Stimulated activated CD8-positive, alpha-beta memory T cell treated with anti-CD3 and anti-CD28 coated beads, Interleukin-4, amount 100 ng/mL, for 24 hours (primary cell): ENCODE results near the gene C1QTNF9B.
"Not testable (repeated sequence)": the region's sequence is repeated elsewhere in the genome, so short reads cannot be mapped to it uniquely, and the experiment has no call there.

Source experiments
- DNase-seq: peaks from one replicate; pipeline ENCODE4 v3.0.0-alpha.2; 2020; ENCODE audit warnings: low read depth

Gene C1QTNF9B

DNA sequence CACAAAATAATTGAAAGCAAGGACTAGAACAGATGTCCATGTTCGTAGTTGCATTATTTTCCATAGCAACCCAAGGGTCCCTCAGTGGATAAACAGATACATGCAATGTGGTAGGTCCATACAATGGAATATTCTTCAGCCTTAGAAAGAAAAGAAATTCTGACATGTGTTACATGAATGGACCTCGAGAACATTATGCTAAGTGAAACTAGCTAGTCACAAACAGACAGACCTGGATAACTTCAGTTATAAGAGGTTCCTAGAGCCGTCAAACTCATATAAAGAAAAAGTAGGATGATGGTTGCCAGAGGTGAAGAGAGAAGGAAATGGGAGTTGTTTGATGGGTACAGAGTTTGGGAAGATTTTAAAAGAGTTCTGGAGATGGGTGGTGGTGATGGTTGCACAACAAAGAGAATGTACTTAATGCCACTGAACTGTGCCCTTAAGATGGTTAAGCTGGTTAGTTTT lies at the start of gene C1QTNF9B:
TSS of gene C1QTNF9B (minus strand) at position 51 of the 468 bp plus-strand sequence.
- DNase-seq: not testable (repeated sequence)

DNA sequence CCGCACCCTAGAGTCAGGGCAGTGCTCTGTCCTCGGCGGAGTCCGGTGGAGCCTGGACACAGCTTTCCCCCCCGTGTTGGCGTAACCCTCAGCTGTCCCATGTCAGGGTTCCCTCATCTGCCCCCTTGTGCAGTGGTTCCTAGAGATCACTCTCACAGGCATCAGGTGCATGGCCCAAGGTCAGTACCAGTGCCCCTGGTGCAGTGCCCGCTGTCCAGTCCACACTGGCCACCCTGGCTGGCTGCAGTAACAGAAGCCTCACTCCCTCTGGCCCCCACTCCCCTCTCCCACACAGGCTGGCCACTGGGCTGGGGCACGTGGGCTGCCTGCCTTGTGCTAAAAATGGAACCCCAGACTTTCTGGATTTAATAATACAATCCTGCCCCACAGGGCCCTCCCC lies 49.6 kb upstream of the C1QTNF9B start:
- no peak for DNase-seq

DNA sequence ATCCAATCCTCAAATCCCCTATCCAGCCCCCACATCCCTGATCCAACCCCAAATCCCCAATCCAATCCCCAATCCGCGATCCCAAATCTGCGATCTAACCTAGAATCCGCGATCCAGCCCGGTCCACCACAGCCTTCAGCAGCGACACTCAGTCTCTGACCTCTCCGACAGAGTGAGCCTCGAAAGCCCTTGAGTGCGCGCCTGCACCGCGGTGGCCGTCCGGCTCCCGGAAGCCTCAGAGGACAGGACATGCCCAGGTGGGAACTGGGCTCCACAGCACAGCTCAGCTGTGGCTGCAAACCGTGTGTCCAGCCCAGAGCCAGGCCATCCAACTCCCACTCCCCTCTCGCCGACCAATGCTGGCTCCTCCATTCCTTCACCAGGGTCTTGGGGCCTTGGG lies 48.8 kb upstream of the C1QTNF9B start:
- DNase-seq: no peak

DNA sequence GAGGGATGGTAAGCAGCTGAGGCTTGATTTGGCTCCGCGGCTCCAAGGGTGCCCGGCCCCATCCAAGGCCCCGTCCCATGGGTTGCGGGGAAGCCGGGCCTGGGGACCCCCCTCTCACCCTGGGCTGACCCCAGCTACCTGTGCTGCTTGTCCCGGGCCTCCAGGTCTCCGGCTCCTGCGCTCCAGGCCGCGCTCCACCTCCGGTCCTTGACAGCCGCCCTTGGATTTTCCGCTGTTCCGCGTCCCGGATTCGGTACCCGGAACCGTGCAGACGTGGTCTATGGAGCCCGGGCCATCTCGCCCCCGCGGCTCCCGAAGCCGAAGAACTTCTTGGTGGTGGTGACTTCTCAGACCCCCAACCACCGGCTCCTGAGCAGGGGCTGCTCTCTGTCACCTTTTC lies 48.3 kb upstream of the C1QTNF9B start:
- no peak for DNase-seq

DNA sequence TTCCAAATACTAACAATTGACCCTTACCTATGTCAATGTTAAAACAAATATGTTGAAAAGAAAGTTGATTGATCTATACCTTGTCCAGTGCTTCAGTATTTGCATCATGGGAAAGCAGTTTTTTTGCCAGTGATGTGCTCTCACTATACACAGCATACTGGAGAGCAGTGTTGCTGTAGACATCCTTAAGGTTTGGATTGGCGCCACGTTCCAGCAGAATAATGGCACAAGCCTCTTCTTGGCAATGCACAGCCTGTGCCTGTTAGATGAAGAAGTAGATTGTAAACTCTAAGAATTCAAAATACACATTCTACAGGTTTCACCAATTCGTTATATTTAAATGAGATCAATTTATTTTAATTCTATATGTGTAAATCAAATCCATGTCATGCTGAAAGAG lies 43.9 kb upstream of the C1QTNF9B start:
- no peak for DNase-seq

DNA sequence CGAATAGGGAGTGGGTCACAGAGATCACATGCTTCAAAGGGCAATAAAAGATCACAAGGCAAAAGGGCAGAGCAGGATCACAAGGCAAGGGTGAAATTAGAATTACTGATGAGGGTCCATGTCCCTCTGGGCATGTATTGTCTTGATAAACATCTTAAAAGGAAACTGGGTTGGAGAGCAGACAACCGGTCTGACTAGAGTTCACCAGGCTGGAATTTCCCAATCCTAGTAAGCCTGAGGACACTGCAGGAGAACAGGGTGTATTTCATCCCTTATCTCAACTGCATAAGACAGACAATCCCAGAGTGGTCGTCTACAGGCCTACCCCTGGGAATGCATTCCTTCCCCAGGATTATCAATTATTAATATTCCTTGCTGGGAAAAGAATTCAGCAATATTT lies 42.4 kb upstream of the C1QTNF9B start:
- DNase-seq: not testable (repeated sequence)

DNA sequence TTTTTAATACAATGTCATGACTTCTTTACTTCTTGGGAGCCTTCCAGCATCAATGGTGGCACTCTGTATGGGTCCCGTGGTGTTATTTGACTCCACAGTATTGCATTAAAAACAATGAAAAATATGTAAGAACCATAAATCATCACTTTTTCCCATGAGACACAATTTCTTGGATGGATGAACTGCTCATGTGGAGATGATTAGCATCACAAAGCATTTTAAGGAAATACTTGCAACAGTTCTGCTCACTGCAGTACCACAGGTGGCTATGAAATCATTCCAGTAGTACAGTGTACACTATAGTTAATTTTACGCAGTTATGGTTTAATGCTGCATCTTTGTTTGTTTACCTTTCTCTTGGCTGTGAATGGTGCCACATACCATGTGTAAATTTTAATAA lies 37.2 kb upstream of the C1QTNF9B start:
- DNase-seq: no peak

DNA sequence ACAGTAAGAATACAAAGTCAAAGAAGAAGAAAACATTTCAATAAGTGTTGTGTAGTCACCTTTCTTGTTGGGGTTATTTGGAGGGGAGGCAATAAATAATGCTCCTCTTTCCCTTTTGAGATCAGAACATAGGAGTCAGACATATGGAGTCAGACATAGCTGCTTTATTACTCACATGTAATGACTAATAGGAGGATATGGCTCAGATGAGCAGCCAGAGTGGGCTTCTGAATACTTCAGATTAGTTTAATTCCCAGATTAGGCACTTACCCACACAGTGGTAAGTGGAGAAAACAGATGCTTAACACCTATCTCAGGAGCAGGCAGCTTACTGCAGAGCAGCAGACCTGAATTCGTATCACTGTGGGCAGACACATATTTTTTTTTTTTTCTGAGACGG lies 31.7 kb upstream of the C1QTNF9B start:
- no peak for DNase-seq

DNA sequence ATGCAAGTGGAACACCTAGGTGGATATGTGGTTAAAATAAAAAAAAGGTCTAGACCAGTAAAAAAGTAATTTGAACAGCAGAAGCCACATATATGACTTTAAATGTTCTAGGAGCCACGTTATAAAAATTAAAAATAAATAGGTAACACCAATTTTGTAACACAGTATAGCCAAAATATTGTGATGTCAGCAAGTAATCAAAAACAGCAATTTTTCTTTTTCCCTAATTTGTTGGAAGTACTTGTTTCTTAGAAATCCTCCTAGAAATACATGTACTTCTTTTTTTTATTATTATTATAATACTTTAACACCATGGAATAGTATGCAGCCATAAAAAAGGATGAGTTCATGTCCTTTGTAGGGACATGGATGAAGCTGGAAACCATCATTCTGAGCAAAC lies 25.7 kb upstream of the C1QTNF9B start:
- DNase-seq: no peak

DNA sequence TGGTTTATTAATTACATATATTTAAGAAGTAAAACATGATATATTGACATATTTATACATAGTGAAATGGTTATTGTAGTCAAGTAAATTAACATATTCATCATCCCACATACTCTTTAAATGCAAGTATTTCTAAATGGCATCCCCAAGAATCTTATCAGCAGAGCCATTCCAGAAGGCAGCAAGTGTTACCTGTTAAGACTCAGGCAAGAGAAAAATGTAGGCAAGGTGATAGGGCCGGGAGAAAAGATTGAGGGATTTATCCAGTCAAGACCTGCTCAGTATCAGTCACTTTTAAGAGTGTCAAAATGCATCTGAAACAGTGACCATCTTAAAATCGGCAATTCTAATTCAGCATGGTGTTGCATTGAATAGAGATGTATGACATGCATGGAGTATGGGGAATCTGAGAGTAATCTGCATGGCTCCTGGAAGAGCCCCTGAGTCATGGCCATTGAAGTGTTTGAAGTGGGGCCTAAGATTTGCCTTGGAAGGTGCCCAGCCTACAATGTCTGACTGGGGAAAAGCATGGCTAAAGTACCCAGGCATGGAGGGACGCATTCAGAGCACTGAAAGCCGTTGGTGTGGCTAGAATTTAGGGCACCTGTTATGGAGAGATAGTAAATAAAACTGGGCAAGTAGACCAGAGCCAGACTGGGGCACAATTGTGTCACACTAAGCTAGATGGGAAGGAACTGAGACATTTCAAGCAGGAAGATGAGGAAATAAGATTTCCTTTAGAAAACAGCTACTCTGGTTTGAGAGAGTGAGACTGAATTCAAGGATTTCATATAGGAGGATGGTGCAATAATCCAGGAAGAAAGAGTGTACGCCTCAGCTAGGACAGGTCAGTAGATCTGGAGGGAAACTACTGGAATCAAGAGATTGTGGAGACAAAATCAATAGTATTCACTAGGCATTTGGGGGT lies 25.0 kb upstream of the C1QTNF9B start:
- DNase-seq: no peak

DNA sequence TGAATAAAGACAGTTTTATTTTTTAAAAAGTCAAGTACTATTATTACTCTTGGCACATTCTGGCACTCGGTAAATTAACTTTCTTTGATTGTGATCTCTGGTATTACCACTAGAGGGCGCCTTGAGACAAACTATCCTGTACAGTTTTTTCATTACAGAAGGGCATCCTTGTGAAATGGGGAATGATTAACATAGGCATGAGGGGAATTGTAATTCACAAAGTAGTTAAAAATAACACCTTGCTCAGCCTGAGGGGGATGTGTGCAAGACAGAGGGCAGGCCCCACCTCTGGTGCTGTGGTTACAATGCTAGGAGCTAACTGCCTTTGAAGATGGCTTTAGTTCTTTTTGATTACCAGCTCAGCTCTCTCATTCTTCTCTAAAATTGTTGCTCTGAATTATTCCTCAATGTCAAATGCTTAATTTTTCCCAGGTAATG lies 24.2 kb upstream of the C1QTNF9B start:
- DNase-seq: no peak

DNA sequence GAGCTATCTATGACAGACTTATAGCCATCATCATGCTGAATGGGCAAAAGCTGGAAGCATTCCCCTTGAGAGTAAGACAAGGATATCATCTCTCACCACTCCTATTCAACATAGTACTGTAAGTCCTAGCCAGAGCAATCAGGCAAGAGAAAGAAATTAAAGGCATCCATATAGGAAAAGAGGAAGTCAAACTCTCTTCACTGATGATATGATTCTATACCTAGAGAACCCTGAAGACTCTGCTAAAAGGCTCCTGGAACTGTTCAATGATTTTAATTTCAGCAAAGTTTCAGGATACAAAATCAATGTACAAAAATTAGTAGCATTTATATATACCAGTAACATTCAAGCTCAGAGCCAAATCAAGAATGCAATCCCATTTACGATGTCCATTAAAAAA lies 21.7 kb upstream of the C1QTNF9B start:
- DNase-seq: no peak

DNA sequence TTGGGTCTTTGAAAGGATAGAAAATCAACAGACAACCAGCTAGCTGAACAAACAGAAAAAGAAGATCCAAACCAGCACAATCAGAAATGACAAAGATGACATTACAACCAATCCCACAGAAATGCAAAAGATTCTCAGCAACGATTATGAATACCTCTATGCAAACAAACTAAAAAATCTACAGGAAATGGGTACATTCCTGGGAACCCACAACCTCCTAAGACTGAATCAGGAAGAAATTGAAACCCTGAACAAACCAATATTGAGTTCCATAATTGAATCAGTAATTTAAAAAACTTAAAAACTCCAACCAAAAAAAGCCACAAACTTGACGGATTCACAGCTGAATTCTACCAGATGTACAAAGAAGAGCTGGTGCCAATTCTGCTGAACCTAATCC lies 20.9 kb upstream of the C1QTNF9B start:
- DNase-seq: no peak

DNA sequence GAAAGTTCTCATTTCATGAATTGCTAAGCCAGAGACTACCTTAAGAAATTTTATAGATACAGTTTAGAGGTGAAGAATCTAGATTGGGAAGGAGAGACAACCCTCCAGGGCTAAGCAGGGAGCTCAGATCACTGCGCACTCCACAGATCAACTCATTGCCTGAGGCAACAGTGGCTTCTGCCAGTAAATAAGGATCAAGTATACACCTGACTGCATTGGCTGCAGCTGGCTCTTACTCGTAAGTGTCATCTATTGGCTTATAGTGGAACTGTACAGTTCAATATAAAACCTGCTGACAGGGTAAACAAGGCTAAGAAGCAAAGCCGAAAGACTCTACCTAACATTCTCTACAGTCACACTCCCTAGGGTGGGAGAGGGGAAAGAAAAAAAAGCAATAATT lies 18.0 kb upstream of the C1QTNF9B start:
- DNase-seq: no peak

DNA sequence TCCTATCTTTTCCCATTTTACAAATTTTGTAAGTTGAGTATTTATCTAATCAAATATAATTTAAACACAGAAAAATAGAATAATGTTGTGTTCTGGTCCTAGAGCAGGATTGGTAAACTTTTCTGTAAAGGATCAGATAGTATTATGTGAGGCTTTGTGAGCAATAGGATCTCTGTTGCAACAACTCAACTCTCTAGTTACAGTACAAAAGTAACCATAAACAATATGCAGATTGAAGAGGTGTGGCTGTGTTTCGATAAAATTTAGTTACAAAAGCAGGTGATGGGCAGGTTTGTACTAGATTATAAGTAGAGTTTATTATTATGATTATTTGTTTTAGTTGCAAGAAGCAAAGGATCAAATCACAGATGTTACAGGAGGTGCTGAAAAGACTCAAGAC lies 15.2 kb upstream of the C1QTNF9B start:
- no peak for DNase-seq

DNA sequence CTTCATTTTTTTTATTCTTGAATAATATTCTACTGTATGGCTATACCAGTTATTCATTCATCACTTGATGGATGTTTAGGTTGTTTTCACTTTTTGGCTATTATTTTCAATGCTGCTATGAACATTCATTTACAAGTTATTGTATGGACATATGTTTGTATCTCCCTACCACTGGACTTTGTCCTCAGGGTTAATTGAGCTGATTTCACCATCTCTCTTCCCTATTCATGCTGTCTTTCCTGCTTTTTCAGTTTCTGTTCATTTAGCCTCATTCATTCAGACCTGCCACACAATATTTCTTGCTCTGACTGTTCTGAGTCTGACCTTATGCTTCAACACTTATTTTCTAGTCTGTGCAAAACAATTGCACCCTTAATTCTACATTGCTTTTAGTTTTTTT lies 12.3 kb upstream of the C1QTNF9B start:
- DNase-seq: no peak

DNA sequence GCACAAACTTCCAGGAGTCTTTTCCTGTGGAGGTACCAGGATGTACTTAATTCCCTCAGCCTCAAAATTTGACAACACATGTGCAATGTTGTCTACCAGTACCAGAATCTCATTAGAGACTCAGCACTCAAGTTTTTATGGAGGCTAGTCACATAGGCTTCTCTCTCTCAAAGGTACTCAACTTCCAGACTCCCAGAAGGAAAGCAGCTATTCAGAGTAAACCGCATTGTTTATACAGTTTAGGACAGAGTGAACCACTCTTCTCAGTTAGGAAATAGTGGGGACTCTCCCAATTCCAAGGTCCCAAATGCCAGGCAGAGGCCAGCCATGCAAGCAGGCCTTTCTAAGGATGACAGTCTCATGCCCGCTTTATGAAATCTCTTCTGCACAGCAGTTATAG lies 8.5 kb upstream of the C1QTNF9B start:
- no peak for DNase-seq

DNA sequence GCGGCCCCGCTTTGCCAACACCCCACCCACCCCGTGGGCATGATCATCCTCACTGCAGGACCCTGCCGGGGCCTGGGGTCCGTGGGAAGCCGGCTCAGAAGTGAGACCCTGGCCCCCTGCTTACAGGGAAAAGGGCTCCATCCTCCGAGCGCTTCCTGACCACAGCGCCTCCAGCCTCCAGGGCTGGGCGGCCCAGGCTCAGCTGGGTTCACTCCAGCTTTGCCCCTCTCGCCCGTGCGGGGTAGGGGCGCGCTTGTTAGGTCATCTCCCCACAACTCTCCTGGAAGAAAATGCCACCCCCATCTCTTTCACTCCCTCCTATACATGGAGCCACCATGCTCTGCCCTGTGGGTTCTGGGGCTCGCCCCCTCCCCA lies 6.6 kb upstream of the C1QTNF9B start:
- DNase-seq: no peak

DNA sequence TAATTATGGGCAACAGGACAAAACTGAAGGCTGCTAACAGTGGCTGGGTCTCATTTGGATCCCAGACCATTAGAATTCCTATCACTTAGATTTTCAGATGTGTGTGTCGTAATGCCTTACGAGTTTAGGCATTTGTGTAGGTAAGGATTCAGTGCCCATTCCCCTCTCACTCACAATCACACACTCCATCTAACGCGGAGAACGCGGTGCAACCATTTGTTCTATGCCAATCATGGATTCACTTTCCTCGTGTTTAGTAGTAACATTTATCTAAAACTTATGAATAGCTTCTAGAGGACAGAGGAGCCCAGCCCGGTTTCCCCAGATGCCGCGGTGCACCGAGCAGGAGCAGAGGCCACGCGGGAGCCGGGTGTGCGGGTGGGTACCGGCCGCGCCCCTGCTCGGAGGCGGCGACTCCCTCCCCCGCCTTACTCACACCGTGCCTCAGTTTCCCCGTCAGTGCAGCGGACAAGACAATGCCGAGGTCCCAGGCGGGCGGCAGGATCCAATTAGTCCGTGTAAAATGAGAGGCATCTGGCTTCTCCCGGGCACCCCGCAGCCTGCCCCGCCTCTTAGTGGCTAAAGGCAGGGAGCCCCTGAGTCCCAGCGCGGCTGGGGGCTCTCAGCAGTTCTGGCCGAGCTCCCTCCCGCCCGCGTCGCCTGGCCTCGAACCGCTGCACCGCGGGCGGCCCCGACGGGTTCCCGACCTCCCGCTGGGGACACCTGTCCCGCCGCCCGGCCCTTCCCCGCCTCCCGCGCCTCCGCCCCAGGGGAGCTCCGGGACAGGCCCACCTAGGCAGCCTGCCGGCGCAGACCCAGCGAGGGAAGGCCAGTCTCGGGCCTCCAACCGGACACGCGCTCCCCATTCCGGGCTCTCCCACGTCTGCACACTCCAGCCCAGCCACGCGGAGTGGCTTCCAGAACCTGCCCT lies 5.9 kb upstream of the C1QTNF9B start:
- no peak for DNase-seq

DNA sequence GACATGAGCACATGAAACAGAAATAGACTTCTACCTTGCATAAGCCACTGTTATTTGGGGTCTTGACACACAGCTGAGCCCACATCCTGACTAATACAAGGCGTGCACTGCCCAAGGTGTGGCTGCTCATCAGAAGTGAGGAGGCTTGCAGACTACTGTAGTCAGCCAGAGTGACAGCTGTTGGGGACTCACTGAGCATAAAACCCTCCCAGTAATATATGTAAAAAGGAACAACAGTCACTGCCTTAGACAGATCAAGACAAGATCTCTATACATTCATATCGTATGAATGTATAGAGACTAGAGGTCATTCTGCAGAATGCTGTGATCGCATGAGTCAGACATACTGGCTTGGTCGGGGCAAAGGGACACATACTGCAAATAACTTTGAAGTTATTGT lies 4.1 kb upstream of the C1QTNF9B start:
- DNase-seq: no peak

DNA sequence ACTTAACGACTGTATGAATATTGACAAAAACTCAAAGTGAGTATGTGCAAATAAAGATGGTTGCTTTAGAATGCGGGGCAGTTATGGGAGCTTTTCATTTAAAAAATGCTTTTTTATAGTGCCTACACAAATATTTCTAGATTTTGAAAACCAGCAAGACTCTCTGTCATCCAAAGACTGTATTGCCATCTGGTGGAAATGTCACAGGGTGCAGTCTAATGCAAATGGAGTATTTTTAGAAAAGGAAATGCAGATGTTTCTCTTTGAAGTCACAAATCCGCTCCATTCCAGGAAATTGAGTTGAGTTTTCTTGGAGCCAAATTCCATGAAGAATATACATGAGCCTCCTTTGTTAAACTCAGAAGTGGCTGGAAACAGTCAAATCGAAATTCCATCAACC lies 2.3 kb upstream of the C1QTNF9B start:
- no peak for DNase-seq

DNA sequence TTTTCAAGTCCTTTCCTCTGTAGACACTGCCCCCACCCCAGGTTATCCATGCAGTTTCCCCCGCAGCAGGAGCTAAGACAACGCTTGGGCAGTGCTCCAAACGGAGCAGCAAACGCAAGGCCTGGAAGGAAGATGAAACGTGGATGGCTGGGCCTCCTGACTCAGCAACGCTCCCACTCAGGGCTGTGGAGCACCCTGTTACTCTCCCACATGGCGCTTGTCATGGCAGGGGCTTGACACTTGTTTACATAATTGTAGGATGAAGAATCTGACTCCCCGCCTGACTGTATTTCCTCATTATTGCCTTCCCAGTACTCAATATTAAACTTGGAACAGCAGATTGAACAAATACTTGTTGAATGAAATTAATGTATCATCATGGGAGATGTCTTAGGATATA lies 799 bp upstream of the C1QTNF9B start:
- no peak for DNase-seq

DNA sequence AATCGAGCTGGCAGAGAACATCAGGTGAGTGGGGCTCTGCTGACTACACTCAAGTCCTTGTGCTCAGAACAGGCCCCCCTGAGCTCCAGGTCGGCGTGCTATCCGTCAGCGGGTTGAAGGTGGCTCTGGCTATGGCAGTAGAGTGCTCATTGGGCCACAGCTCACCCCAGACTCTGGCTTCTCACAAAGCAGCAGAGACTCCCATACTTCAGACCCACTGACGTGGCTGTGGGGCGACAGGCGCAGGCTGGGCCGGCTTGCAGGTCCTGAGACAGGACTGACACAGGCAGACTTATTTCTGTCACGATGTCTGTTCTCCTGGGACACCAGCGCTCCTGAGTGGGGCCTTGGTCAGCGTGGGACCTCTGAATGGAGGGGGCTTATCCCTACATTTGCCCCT lies 2.6 kb downstream of the C1QTNF9B start:
- DNase-seq: not testable (repeated sequence)
